HG02610 (cell line): Measurements from ENCODE around the gene SLC22A23.

Source experiments
- ATAC-seq: cut with Tn5 transposase; IDR thresholded peaks from one replicate; pipeline ENCODE4 v1.9.1; 2021; ENCODE audit warnings: mild to moderate bottlenecking, moderate library complexity; ENCODE audit not compliant: unreplicated experiment

The SLC22A23 gene

DNA sequence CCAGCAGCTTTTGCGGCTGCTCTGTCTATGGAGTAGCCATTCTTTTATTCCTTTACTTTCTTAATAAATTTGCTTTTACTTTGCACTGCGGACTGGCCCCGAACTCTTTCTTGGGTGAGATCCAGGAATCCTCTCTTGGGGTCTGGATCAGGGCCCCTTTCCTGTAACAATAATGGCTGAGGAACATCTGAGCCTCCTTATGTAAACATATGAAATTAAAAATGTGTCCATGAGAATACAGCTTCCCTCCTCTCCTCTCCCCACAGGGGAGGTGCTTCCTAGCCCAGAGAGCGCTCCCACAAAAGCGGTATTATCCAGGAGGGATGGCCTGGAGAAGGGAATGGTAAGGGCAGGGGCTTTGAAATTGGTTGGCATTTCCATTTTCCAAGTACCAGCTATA, 117.0 kb downstream of the SLC22A23 start:
- no peak for ATAC-seq

DNA sequence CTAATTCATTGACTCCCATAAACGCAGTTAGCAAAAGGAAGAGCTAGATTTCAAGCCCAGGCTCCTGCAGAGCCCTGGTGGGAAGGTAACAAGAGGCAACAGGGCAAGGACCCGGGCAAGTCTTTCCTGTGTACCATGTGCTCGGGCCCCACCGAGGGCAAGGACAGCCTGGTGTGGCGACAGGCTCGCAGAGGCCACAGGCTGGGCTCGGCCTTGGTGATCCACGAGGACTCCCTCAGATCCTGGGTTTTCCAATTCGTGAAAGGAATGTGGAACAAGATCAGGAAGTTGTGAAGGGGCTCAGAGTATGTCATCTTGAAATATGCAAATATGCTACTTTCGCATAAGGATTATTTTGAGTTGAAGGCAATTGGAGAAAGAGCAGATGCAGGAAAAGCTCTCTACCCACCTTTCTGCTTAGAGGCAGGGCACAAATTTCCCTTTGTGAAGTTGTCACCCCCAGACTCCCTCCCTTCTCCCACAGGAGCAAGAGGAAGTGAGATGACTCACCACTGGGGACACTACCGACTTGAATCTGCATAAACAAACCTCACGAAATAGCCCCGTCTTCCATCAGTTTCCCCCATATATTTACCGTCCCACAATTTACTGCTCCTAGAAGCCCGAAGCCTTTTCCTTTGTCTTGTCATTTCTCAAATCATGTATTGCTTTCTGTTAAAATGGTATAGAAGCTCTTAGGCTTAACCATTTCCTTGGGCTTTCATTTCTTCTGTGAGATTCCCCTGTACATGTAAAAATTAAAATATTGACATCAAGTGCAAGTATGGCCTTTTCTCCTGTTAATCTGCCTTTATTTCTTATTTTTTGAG, 119.1 kb downstream of the SLC22A23 start:
- no peak for ATAC-seq

DNA sequence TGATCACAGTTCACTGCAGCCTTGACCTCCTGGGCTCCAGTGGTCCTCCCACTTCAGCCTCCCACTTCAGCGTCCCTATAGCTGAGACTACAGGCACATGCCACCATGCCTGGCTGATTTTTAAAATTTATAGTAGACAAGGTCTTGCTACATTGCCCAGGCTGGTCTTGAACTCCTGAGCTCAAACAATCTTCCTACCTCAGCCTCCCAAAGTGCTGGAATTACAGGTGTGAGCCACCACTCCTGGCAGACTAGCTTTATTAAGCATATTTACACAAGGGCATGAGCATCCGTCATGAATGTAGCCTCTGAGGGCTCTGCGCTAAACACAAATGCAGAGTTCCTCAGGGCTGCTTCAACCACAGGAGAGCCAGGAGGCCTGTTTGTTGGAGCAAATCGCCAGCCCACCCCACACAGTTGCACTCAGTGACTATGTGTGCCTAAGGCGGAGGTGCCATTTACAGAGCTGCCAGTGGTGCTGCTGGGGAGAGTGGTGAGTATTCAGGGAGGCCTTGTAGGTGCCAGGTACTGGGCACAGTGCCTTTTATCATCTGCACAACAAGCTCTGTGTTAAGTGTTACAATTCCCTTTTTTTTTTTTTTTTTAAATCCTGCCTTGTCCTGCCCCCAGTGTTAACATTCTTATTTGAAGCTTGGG, 119.9 kb downstream of the SLC22A23 start:
- ATAC-seq, result no peak

DNA sequence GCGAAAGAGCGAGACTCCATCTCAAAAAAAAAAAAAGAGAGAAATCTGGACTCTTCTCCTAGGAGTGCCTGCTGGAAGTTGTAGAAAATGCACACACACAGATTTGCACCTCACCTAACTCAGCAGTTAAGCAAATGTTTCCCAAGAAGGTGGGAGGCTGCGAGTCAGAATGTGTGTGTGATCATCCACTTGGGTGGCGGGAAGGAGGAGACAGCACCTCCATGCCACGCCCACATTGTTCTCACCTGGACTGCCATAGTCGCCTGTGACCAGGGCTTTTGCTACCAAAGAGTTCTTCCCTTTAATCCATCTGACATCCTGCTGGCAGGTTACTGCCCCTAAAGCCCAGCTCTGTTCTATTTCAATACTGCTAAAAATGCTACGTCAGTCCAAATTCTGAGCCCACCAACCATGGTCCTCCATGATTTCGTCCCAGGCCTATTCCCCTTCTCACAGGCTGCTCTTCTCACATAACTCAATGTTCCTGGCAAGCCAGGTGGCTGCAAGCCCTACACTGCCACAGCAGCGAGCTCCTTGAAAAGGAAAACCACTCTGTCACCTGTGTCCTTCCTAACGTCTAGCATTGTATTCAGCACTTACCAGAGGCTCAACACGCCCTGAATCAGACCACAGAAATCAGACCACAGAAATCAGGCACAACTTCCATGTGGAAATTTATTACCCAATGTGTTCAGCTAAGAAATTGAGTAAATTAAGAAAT, 120.6 kb downstream of the SLC22A23 start:
- ATAC-seq, result no peak

DNA sequence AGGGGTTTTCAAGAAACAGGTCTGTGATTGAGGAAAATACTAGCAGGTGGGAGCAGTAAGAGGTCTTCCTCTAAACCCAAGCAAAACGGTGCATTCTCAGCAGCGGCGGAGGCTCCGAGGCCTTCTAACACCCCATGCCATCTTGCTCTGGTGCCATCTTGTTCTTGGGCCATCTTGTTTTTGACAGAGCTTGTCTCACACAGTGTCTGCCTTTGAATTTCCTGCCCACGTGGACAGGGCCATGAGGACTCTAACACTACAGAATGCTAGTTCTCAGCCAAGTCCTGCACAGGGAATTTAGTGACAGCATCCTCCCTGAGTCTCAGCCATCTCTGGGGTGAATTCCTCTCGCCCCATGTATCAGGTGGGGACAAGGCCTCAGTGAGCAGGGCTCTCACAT, 121.7 kb downstream of the SLC22A23 start:
- ATAC-seq, result no peak

DNA sequence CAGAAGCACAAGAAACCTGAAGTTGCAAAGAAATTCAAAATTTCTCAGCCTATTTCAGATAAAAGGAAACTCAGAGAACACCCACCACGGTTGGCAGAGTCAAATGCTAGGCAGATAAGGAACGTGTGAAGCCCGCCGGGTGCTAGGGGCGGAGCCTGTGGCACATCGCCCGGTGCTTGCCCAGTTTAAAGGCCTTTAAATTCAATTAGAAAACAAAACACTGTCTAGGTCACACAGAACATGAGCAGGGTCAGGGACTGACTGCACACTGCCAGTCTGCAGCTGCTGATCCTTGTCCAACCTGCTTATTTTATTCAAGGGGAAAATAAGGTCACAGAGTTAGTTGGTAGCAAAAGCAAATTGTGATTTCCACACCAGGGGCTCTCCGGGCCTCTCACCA, 122.3 kb downstream of the SLC22A23 start:
- ATAC-seq, result no peak

DNA sequence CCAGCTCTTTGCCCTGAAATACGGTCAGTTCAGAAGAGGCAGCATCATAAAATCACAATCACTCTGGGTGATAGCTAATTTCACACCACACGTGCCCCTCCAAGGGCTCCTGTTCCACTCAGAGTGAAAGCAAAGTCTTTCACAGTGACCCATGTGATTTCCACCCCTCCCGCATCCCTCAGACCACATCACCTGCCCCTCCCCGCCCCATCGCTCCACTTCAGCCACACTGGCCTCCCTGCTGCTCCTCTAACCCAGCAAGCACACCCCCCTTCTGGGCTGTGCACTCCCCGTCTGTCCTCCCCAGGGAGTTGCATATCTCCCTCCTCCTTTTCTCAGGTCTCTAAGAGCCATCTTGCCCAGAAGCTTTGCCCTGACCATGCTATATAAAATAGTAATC, 123.6 kb downstream of the SLC22A23 start:
- ATAC-seq, result peak; percentile 64

DNA sequence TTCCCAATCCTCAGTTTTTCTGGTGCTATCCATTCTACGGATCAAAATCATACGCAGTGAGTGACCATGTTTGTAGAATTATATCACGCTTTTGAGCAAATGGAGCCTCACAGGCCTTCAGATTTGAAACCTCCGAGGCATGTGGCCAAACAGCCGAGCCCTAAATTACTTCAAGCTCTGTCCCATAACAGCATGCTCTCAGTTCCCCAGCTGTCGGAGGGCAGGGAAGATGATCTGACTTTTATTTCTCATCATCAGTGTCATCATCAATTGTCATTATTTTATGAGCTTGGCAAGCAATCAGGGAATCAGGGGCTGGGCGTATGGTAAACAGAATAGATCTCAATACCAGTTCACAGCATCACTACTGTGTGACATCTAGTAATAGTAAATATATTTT, 124.9 kb downstream of the SLC22A23 start:
- no peak for ATAC-seq

DNA sequence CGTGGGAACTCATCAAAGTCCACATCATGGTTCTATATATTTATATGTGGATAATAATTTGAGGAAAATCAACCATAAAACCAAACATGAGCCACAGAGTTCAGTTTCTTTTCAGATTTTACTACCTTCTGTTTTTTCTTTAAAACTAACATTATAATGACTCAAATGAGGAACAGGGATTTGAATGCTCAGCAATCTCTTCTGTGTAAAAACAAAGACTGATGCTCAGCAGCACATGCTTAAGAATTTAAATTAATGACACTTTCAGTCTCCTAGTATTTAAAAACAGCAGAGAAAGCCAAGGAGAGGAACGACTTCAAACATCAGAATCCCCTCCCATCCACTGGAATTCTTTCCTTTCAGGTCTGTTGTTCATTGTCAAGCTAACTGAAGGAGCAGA, 125.4 kb downstream of the SLC22A23 start:
- no peak for ATAC-seq

DNA sequence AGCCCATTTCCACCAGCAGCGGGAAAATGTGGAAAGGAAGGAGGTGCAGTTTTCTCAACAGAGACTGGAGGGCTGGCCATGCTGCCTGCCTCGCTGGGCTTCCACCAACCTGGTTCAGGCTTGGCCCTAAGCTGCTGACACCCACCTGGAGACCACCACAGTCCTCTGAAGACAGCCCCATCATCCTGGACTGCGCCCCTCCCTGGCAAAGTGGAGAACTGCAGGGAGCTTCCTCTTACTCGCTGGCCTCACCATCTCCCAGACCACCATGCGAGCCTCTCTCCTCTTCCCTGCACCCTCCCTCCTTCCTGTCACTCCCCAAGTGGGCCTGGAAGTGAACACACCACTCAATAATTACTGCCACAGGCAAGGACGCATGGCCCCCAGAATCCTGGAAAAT, 126.7 kb downstream of the SLC22A23 start:
- ATAC-seq, result no peak

DNA sequence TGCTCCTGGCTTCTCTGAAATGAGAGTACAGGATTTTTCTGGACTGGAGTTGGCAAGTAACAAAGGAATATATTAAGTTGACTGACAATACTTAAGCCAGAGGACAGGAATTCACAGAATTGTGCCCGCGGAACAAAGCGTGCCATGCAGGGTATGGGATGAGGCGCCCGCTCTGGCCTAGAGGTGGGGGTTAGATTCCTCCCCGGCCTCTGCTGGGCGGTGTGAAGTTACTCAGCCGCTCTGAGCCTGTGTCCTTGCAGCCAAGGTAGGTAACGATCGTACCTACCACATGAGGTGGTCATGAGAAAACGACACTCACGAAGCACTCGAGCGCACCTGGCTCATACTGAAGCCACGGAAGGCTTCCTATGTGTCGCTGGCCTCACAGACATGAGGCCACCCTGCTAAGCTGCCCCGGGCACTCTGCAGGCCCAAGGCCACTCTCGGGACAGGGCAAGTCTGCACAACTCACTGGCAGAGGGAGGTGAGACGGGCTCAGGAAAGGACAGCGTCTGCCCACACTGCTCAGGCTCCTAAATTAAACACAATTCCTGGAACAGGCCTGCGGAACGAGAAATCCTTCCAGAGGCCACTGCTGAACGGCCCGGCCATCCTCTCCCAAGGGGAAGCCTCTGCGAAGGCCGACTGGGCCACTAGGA, 127.3 kb downstream of the SLC22A23 start:
- no peak for ATAC-seq

DNA sequence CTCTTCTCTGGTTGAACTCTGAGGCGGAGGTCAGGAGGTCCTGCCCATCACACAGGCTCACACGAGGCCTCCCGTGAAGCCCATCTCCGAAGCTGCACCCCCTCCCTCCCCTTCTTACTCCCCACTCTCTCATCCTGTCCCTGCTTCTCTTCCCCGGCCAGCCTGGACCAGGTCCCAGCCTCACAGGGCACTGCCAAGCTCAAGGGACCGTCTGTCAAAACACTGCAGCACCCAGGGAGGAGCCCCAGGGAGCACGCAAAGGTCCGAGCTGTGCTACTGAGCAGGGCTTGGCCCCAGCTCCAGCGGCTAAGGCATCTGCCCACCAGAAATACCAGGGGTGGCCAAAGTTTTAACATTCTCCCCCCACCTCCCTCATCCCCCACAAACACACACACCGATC, 128.1 kb downstream of the SLC22A23 start:
- no peak for ATAC-seq

DNA sequence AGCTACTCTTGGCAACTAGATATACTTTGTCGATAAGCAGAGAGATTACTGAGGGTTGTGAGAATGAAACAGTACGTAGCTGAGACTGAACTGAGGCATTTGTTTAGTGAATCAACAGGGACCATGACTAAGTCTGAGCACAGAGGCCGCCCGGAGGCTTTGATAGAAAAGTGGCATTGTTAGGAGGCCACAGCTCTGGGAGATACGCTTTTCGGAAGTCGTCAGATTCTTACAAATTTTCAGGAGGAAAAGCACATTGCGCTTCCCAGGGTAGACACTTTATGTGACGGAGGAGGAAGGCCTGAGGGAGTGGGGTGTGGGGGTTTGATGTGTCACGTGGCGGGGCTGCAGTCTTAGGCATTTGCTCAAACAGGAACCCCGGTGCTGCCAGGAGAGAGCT, 128.7 kb downstream of the SLC22A23 start:
- ATAC-seq, result no peak

DNA sequence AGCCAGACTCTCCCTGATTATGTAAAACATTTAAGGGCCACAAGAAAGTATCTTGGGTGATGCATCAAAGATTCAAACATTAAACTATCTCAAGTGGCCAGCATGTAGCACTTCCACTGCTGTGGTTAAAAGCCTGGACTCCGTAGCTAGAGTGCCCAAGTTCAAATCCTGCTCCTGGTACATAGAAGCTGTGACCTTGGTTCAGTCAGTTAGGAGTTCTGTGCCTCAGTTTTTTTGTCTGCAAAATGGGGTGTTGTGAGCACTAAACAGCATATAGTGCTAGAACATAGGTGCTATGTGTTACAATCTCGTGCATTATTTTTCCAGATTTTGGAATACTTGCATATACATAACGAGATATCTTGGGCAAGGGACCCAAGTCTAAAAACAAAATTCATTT, 129.4 kb downstream of the SLC22A23 start:
- no peak for ATAC-seq

DNA sequence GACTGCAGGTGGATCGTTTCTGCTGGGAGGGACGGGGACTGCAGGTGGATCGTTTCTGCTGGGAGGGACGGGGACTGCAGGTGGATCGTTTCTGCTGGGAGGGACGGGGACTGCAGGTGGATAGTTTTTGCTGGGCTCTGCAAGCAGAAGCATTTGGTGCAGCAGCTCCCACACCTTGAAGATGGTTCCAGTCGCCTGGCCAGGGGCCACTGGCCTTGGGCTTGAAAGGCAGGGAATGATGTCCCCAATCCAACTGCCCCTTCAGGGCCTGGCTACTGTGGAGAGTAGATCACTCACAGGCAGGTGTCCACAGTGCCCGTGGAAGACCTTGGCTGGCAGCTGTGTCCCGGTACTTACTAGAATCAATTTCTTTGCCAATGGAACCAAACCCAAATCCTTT, 129.9 kb downstream of the SLC22A23 start:
- ATAC-seq, result no peak

DNA sequence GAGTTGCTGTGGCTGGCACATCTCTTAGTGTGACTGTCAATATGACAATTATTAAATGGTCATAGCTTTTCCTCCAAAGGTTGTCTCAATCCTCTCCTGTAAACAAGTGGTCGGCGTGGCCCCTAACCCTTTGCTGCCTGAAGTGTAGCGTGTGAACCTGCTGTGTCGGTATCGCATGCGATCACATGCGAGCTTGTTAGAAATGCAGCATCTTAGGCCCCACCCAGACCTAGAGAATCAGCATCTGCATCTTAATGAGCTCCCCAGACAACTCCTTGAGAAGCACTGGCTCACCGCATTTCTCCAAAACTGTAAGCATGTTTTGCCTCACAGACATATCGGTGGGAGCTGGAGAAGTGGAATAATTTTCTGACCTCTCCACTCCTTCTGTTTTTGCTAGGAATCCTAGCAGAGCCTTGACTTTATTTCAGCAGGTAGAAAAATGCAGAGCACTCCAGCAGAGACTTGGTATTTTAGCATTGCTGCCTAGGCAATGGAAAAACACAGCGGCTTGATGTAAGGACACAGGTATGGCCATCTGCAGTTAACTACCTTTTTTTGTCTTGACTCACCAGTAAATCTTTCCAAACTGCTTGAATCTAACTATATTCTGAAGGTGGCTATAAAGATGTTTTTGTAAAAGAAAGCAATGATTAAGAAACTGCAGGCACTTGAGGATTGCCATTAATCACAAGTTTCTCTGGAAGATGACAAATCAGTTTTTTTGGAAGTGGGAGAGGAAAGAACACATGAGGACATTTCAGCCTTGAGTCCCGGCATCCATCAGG, 130.5 kb downstream of the SLC22A23 start:
- no peak for ATAC-seq

DNA sequence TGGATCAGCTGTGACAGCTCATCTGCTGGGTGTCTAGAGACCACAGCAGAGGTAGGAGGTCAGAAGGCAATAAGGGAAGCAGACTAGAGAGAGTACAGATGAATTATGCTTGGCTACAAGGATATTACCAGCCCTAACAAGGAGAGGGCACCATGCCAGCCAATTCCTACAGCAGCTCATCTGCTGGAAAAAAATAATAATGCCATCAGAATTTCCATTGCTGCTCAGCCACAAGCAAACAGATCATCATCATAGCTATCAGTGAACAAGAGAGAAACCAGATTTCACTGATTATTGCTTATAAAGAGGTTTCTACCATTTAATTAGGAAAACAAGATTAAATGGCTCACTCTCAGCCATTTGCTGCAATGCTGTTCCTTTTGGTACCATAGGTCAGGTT, 131.6 kb downstream of the SLC22A23 start:
- no peak for ATAC-seq

DNA sequence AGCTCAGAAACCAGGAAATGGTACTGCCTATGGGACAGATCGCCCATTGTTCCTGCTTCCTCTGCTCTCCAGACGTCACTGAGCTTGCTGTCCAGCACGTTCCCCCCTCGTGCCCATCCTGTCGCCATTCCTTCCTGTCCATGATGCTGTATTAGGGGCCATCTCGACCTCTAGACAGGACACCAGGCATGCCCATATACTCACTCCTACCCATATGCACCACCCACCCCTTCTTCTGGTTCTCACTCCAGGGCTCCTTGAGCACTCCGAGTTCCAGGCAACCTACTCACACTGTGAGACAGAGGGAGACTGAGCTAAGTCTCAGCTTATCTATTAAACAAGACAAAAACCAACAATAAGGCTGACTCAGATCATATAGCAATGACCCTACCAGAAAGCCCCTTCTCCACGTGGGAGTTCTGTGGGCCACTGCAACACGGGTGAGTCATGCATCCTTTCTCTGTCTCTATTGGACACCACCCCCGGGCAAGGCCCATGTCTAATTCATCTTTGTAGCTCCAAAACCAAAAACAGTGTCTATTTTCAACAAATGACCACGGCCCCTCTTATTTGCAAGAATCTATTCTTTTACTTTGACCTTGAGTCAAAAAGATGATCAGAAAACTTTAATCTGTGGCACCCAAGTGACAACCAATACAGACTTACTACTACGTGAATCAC, 132.4 kb downstream of the SLC22A23 start:
- ATAC-seq, result peak; percentile 94

DNA sequence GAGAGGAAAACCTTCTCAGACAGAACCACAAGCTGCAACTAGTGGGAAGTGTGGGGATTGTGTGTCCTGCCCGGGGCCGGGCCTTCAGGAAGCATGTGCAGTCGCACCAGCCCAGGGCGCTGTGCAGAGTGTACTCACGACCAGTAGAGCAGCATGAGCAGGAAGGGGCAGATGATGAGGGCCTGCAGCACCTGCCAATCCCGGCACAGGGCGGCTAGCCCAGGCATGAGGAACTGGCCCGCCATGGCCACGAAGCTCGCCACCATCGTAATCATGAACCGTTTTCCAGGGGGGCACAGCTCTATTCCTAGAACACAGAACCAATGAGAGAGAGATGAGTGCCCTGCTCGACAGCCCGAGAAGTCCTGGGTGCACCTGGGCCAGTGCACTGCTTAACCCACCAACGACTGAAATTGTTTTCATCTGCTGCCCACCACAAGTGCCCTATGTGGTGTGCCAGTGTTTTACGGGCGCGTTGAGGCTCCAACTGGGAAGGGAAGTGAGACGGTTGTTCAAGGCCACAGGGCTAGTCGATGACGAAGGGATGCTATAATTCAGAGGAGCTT, 133.1 kb downstream of the SLC22A23 start:
- ATAC-seq, result no peak

DNA sequence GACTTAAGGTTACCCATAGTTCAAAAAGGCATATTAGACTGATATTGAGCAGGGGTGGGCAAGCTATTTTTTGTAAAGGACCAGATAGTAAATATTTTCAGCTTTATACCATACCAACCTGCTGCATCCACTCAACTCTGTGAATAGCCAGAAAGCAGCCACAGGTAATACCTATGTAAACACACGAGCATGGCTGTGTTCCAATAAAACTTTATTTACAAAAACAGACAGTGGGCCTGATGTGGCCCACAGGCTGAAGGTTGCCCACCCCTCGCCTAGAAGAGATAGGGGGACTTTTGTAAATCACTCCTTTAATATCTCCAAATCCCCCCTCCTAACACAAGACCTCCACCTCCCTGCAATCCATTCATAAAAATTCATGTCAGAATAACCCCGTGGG, 133.7 kb downstream of the SLC22A23 start:
- ATAC-seq, result no peak
